Endometrial microvascular endothelial cells (primary cell): ENCODE data around the gene TPGS2. TPM values are rescaled to one million over a fixed set of nuclear protein-coding genes. Genes with fewer than 3 reads are reported as not detected.
"Not testable (repeated sequence)": the region's sequence is repeated elsewhere in the genome, so short reads cannot be mapped to it uniquely, and the experiment has no call there.

Source experiments
- in situ Hi-C: cut with HindIII; loops from 2 replicates; pipeline ENCODE4 v1.10.0; 2017; ENCODE audit warnings: low sequenced_read_pairs, low pct_unique_long_range_greater_than_20kb; ENCODE audit errors: inconsistent ontology term
- total RNA-seq: library from RNA; depleted of rRNA; stranded (reverse); fragments of >200 nt; gene quantifications from one replicate; pipeline ENCODE4 v1.2.3, GENCODE V29; 2015; ENCODE audit errors: inconsistent ontology term

Gene TPGS2
- total RNA-seq, 1 donor from 2014 or later, result 218 TPM

GRCh38 chr18:36786686-36787085 lies 42.1 kb downstream of the TPGS2 start:
- in situ Hi-C loops, result no loop called here

DNA sequence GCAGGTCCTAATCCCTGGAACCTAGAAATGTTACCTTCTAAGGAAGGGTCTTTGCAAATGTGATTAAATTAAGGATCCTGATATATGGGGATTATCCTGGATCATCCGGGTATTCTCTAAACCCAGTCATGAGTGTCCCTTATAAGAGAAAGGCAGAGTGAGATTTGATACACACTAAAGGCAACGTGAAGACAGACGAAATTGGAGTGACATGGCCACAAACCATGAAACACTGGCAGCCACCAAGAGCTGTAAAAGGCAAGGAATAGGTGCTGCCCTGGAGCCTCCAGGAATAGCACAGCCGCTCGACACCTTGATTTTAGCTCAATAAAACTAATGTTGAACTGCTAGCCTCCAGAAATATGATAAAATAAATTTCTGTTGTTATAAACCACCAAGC lies 45.0 kb downstream of the TPGS2 start:
- in situ Hi-C loops, result no loop called here

DNA sequence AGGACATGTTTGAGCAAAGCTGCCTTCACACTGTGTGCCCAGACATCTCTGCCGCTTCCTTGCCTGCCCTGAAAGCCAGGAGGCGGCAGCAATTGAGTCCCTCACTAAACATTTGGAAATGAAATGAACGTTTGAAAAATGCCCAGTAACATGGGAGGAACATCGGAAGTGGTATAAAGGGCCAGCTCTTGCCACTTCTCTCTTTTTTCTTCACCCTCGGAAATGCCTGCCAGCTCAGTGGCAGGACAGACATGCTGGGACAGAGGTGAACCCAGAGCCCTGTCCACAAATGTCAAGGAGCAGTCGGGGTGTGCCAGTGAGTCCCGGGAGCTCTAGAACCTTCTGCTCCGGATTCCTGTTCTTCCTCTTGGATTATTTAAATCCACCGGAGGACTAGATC lies 46.1 kb downstream of the TPGS2 start:
- in situ Hi-C loops, result no loop called here

DNA sequence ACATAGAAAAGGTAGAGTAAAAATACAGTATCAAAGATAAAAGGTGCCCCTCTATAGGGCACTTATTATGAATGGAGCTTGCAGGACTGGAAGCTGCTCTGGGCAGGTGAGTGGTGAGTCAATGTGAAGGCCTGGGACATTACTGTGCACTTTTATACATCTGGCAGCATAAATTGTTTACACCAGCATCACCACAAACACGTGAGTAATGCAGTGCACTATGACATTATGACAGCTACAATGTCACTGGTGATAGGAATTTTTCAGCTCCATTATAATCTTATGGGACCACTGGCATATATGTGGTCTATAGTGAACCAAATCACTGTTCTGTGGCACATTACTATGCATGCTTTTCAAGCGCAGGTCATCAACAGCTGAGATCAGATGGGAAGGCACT lies 48.1 kb downstream of the TPGS2 start:
- in situ Hi-C loops, result no loop called here

GRCh38 chr18:36777566-36777965 lies 51.2 kb downstream of the TPGS2 start:
- in situ Hi-C loops, result no loop called here

DNA sequence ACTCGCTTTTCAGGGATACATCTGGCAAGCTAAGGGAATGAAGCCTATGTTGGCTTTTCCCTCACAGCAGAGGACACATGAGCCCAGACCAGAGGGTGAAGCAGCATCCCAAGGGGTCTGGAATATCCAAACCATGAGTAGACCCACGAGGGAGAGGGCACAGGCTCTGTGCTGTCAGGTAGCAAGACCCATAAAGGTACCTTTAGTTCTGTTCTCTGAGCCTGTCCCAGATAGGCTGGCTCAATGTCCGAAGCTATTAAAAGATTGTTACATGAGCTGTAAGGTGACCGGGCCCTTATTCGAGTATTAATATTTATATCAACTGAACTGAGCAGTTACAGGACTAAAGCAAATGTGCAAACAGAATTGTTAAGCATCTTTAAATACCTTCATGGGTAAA lies 52.2 kb downstream of the TPGS2 start:
- in situ Hi-C loops, result no loop called here

- in situ Hi-C loops, result no loop called here
These were observed 53.4 kb downstream of the TPGS2 start for GRCh38 chr18:36775396-36775795.

- in situ Hi-C loops, result no loop called here
These were observed 56.5 kb downstream of the TPGS2 start for GRCh38 chr18:36772241-36772723.

- in situ Hi-C loops, result no loop called here
These were observed 57.6 kb downstream of the TPGS2 start for GRCh38 chr18:36771245-36771644.

GRCh38 chr18:36770315-36770946 lies 58.4 kb downstream of the TPGS2 start:
- in situ Hi-C loops, result no loop called here

DNA sequence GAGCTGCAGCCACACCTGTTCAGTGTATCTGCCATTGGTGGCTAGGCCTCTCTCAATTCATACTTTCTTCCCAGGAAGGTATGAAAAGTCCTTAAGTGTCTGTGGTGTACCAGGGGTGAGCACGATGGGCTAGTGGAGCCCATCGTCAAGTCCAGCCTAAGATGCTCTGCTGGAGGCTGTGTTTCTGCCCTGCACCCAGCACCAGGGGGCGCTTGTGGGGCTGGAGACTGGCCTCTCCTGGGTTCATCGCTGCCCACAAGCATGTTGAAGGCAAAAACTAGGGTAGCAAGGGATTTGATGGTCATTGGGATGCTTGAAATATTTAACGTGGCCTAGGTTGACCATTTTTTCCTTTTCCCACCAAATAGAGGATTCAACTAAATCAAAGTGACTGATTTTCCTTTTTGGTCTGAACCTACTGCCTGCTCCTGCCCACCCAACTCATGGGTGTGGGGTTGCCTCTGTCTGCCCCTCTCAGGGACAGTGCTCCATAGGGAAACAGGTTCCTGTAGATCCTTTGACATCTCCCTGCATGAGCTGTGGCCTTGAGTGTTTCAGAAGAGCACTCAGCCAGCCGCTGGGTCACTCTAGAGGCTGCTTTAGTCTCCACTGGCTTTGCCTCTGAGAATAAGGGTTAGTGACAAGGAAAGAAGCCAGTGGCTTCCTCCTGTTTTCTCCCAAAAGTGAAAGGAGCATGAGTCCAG lies 59.0 kb downstream of the TPGS2 start:
- in situ Hi-C loops, result no loop called here

- in situ Hi-C loops, result no loop called here
These were observed 59.6 kb downstream of the TPGS2 start for GRCh38 chr18:36769172-36769571.

DNA sequence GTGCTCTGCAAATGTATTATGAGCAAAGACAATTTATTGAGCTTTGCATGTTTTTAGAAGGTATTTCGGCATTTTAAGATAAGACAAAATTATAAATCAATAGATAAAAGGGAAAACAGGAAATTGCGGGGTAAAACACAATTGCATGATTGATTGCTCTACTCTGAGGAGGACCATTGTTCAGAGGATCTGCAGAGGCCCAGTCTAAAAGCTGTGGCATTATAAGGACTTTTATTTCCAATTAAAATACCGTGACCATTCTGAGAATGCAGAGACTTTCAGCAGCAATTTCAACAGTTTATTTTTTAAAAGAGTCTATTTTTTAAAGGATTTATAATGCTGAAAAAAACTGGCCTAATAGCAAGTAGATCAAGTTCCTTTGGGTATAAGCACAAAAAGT lies 62.0 kb downstream of the TPGS2 start:
- in situ Hi-C loops, result no loop called here

GRCh38 chr18:36762965-36763364 lies 65.8 kb downstream of the TPGS2 start:
- in situ Hi-C loops, result not testable (repeated sequence)

GRCh38 chr18:36762074-36762473 lies 66.7 kb downstream of the TPGS2 start:
- in situ Hi-C loops, result no loop called here

GRCh38 chr18:36761186-36761698 lies 67.6 kb downstream of the TPGS2 start:
- in situ Hi-C loops, result no loop called here

GRCh38 chr18:36760598-36760997 lies 68.2 kb downstream of the TPGS2 start:
- in situ Hi-C loops, result no loop called here

DNA sequence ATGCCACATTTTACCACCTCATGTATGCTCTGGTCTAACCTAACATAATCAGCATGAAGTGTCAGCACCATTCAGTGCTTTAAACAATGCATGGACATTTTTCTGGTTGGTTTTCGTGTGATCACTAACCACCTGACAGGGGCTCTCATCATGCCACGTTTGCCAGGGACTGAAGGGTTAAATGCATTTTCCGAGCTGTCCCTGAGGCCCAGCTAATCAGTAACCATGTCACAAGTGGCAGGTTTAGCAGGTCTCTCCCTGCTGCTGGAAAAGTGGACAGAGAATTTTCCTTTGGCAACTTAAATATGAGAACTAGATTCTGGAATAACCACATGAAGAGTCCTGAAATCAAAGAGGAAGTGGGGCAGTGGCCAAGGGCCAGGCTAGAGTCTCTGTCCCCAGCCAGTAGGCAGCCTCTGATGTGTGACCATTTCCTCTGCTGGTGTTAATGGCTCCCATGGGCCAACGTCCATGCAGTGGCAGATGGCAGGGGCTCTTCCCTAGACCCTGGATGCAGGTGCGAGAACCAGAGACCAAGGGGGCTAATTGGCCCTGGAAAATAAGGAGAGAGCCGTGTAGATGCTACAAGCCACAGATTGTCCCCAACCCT lies 69.5 kb downstream of the TPGS2 start:
- in situ Hi-C loops, result no loop called here

GRCh38 chr18:36758623-36759022 lies 70.2 kb downstream of the TPGS2 start:
- in situ Hi-C loops, result no loop called here

DNA sequence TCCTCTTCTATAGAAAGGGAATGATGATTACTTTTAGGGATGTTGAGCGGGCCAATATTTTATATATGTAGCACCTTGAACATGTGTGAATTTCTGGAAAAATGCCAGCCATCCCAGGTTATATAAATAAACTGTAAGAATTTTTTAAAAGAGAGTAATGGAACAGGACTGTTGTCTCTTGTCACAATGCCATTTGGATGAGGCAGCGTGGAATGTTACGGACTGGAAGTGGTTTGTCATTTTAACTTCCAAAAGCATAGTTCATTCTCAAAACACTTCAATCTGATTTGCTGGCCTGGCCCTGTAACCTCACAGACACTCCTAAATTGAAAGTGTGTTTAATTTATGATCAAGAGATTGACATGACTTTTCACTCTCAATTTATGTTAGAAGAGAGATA lies 70.8 kb downstream of the TPGS2 start:
- in situ Hi-C loops, result no loop called here
